Suprapubic skin (tissue), 2 donors: Measurements from ENCODE around the gene EGFL7.

ENCODE experiments used
- EP300 ChIP-seq: sonication (generic); formaldehyde crosslinking; IDR thresholded peaks from one replicate; pipeline ENCODE4 v1.6.1; 2017; ENCODE audit warnings: antibody characterized with exemption
- POLR2A ChIP-seq, 2 donors: fragments of 450-650 bp; IDR thresholded peaks; one replicate each; pipeline ENCODE4 v1.6.1; 2017; ENCODE audit warnings: antibody characterized with exemption in 2 of 2, mild to moderate bottlenecking in 2 of 2, moderate library complexity in 2 of 2

DNA sequence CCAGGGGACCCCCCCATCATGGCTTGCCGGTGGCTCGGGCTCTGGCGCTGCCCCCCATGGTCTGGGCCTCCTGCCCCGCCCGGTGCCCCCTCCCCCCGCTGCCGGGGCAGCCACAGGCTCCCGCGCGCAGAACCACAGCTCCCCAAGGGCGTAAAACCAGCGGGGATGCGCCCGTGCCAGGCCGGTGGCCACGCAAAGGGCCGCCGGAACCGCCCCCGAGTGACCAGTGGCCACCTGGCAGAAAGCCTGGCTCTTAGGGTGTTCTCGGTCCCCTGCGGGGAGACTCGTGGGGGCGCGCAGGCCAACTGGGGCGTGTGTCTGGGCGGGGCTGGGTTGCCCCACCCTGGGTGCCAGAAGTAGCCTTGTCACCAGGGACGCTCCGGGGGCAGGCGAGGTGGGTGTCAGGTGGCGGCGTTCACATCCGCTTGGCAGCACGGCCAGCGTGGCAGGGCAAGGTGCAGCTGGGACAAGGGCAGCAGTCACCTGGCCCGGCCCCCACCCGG is 25.1 kb downstream of the EGFL7 start:
- TF ChIP-seq POLR2A (IDR thresholded peaks at IDR 0.05), result no peak
- TF ChIP-seq EP300, result no peak
